ENCODE results near the gene DQX1. TPM values are rescaled to one million over a fixed set of nuclear protein-coding genes. Genes with fewer than 3 reads are reported as not detected.

The DQX1 gene
- total and polyA plus RNA-seq, 2 experiments from 2014 or later: 4.0 TPM; not detected in 1

GRCh38 chr2:74499267-74499939 is 26.6 kb downstream of the DQX1 start, which contains the start of gene LBX2:
LBX2 (minus strand) TSS chr2:74499603; CDS start chr2:74499537, 66 bp downstream.
- Histone ChIP-seq H3K27ac (peak within 1 kb of the TSS; percentile 39), H3K9me3 (ENCODE audit: low read depth) (no peaks in the 10 kb centered on the region), H4K20me1 (ENCODE audit: insufficient read depth, poor library complexity, severe bottlenecking) (no peaks in the 10 kb centered on the region), H3K36me3 (replicated peaks; ENCODE audit: insufficient read depth, low read depth) (no peaks in the 10 kb centered on the region), H3K4me3 (peak within 1 kb of the TSS; percentile 60), H3K79me2 (peaks cover 14% of the 10 kb centered on the region), H3K9me2 (replicated peaks; ENCODE audit: insufficient read depth) (no peaks in the 10 kb centered on the region), H2AFZ (peak within 1 kb of the TSS; percentile 72), H3K4me2 (peak within 1 kb of the TSS; percentile 98), H3K27me3 (peaks cover 52% of the 10 kb centered on the region), H3K4me1 (ENCODE audit: insufficient read depth) (peaks cover 49% of the 10 kb centered on the region)
- 3% methylated on average over 39 of the region's 65 CpGs for WGBS (ENCODE audit: low lambda C conversion rate, missing lambda C conversion rate)
- TF ChIP-seq EZH2 (IDR thresholded peaks at IDR 0.05; ENCODE audit: borderline replicate concordance) (peak; percentile 75), EZH2phosphoT487 (IDR thresholded peaks at IDR 0.05; ENCODE audit: low read depth, severe bottlenecking, unreplicated experiment) (no peak)
- no peak for DNase-seq (ENCODE audit: low spot score)

DNA sequence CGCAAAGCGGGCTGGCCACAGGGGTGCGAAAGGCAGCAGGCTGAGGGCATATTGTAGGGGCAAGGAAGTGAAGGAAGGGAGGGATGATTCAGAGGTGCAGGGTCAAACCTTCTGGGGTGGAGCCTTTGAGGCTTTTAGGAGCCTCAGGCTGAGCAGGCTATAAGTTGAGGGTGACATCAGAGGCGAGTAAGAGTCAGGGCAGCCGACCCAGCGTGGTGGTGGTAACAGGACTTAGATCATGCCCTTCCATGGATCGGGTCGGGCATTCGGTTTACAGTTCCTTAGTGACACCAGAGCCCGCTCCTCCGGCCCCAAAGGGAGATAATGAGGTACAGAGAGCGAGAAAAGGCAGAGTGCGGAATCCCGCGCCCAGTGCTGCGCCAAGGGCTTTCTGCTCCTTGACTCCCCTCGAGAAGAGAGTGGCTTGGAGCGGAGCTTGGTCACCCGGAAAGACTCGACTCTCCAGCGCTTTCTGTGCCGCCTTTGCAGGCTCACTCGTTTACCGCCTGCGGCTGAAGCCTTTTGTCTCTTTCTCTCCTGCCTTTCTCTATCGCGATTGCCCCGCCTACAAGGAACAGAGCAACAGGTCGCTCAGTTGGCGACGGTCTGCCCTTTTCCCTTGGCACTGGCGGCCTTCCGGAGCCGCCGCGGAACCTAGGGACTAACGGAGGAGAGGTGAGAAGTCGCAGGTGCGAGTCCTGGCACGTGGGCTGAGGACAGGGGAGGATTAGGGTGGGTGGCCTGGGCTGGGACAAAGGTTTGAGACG is 27.3 kb downstream of the DQX1 start:
- Histone ChIP-seq H2AFZ (peak overlapping the region; percentile 72), H3K4me2 (peak overlapping the region; percentile 98), H3K79me2 (peaks cover 6% of the 10 kb centered on the region), H3K9me3 (ENCODE audit: low read depth) (no peaks in the 10 kb centered on the region), H3K4me3 (peak overlapping the region; percentile 60), H3K4me1 (ENCODE audit: insufficient read depth) (peaks cover 43% of the 10 kb centered on the region), H3K36me3 (replicated peaks; ENCODE audit: insufficient read depth, low read depth) (no peaks in the 10 kb centered on the region), H3K27ac (peak overlapping the region; percentile 39), H3K9me2 (replicated peaks; ENCODE audit: insufficient read depth) (no peaks in the 10 kb centered on the region), H3K27me3 (peaks cover 52% of the 10 kb centered on the region), H4K20me1 (ENCODE audit: insufficient read depth, poor library complexity, severe bottlenecking) (no peaks in the 10 kb centered on the region)
- TF ChIP-seq, protein P1, sequence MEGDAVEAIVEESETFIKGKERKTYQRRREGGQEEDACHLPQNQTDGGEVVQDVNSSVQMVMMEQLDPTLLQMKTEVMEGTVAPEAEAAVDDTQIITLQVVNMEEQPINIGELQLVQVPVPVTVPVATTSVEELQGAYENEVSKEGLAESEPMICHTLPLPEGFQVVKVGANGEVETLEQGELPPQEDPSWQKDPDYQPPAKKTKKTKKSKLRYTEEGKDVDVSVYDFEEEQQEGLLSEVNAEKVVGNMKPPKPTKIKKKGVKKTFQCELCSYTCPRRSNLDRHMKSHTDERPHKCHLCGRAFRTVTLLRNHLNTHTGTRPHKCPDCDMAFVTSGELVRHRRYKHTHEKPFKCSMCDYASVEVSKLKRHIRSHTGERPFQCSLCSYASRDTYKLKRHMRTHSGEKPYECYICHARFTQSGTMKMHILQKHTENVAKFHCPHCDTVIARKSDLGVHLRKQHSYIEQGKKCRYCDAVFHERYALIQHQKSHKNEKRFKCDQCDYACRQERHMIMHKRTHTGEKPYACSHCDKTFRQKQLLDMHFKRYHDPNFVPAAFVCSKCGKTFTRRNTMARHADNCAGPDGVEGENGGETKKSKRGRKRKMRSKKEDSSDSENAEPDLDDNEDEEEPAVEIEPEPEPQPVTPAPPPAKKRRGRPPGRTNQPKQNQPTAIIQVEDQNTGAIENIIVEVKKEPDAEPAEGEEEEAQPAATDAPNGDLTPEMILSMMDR (IDR thresholded peaks at IDR 0.05; ENCODE audit: poor library complexity): no peak
- TF ChIP-seq EZH2phosphoT487 (IDR thresholded peaks at IDR 0.05; ENCODE audit: low read depth, severe bottlenecking, unreplicated experiment) (peak; percentile 15), EZH2 (IDR thresholded peaks at IDR 0.05; ENCODE audit: borderline replicate concordance) (peak; percentile 87)
- 3% methylated on average over 40 of the region's 41 CpGs for WGBS (ENCODE audit: low lambda C conversion rate, missing lambda C conversion rate)
- no peak for DNase-seq (ENCODE audit: low spot score)

GRCh38 chr2:74497777-74498499 is 28.1 kb downstream of the DQX1 start:
- Histone ChIP-seq H3K36me3 (replicated peaks; ENCODE audit: insufficient read depth, low read depth) (no peaks in the 10 kb centered on the region), H3K9me3 (ENCODE audit: low read depth) (no peaks in the 10 kb centered on the region), H3K79me2 (peaks cover 4% of the 10 kb centered on the region), H2AFZ (peak overlapping the region; percentile 28), H4K20me1 (ENCODE audit: insufficient read depth, poor library complexity, severe bottlenecking) (no peaks in the 10 kb centered on the region), H3K4me3 (peak overlapping the region; percentile 60), H3K27me3 (peaks cover 52% of the 10 kb centered on the region), H3K27ac (no peak overlapping the region), H3K4me1 (ENCODE audit: insufficient read depth) (peaks cover 39% of the 10 kb centered on the region), H3K4me2 (peak overlapping the region; percentile 98), H3K9me2 (replicated peaks; ENCODE audit: insufficient read depth) (no peaks in the 10 kb centered on the region)
- 6% methylated on average over 56 of the region's 61 CpGs for WGBS (ENCODE audit: low lambda C conversion rate, missing lambda C conversion rate)
- no peak for TF ChIP-seq EZH2 (IDR thresholded peaks at IDR 0.05; ENCODE audit: borderline replicate concordance)
- TF ChIP-seq, protein P1 (IDR thresholded peaks at IDR 0.05; ENCODE audit: poor library complexity): no peak
- TF ChIP-seq EZH2phosphoT487 (IDR thresholded peaks at IDR 0.05; ENCODE audit: low read depth, severe bottlenecking, unreplicated experiment): no peak
- no peak for DNase-seq (ENCODE audit: low spot score)

Data from hepatocyte (in vitro differentiated cells).